IMR-90 (cell line): Measurements from ENCODE around the gene FMN1. TPM values are rescaled to one million over a fixed set of nuclear protein-coding genes. Genes with fewer than 3 reads are reported as not detected.
A peak's percentile ranks its signal among the peaks of the same experiment; 100 is the strongest.

Source experiments
- ATAC-seq: fragments of 200-7000 bp; cut with Tn5 transposase; 2 replicates; pipeline ENCODE4 v1.9.1; 2020; ENCODE audit warnings: low read depth, mild to moderate bottlenecking, moderate library complexity
- BruUV-seq: library from RNA; stranded (reverse); fragments of 400-500 nt; replicated peaks from 2 replicates; lab custom pipeline; 2021; lab: Mats Ljungman, UMichigan
- CTCF ChIA-PET: fragments of 300-600 bp; formaldehyde crosslinking; extraction: SDS; loops from one replicate; lab custom pipeline; 2021; ENCODE audit warnings: antibody characterized with exemption; lab: Yijun Ruan, JAX
- POLR2A ChIA-PET: fragments of 300-600 bp; sonication (Branson Sonifier 250); formaldehyde crosslinking; loops from one replicate; lab custom pipeline; 2022; ENCODE audit warnings: antibody characterized with exemption; ENCODE audit not compliant: unreplicated experiment; lab: Charles Lee
- DNase-seq: peaks from one replicate; pipeline ENCODE4 v3.0.0; 2013
- H2AFZ ChIP-seq: replicated peaks from 2 replicates; pipeline ENCODE3; 2013; ENCODE audit warnings: low read length, mild to moderate bottlenecking; ENCODE audit not compliant: poor library complexity
- H2AK5ac ChIP-seq: 2 replicates; pipeline ENCODE4 v1.6.1; 2013; ENCODE audit warnings: low read depth, low read length, inconsistent platforms
- H2AK9ac ChIP-seq: replicated peaks from 2 replicates; pipeline ENCODE3; 2013; ENCODE audit warnings: mild to moderate bottlenecking, low read depth, low read length, moderate library complexity; ENCODE audit not compliant: poor library complexity
- H2BK120ac ChIP-seq: 2 replicates; pipeline ENCODE4 v1.6.1; 2013; ENCODE audit warnings: low read depth, low read length, inconsistent platforms
- H2BK15ac ChIP-seq: 3 replicates; pipeline ENCODE4 v1.6.1; 2013; ENCODE audit warnings: low read depth, low read length, inconsistent platforms
- H2BK20ac ChIP-seq: 2 replicates; pipeline ENCODE4 v1.6.1; 2013; ENCODE audit warnings: low read depth, mild to moderate bottlenecking, inconsistent platforms, low read length, moderate library complexity
- H2BK5ac ChIP-seq: 2 replicates; pipeline ENCODE4 v1.6.1; 2013; ENCODE audit warnings: mild to moderate bottlenecking, low read depth, low read length, inconsistent platforms; ENCODE audit not compliant: poor library complexity, severe bottlenecking
- H3K14ac ChIP-seq: replicated peaks from 2 replicates; pipeline ENCODE4 v1.6.1; 2013; ENCODE audit warnings: low read depth, low read length, inconsistent platforms
- H3K18ac ChIP-seq: 2 replicates; pipeline ENCODE4 v1.6.1; 2013; ENCODE audit warnings: low read depth, low read length, control low read depth
- H3K23ac ChIP-seq: 2 replicates; pipeline ENCODE4 v1.6.1; 2013; ENCODE audit warnings: low read depth, low read length, inconsistent platforms
- H3K27ac ChIP-seq: 2 replicates; pipeline ENCODE4 v1.5.1; 2013; ENCODE audit warnings: mild to moderate bottlenecking, control low read depth, low read length; ENCODE audit not compliant: insufficient read depth
- H3K27me3 ChIP-seq: 2 replicates; pipeline ENCODE4 v1.6.1; 2013; ENCODE audit warnings: low read length; ENCODE audit not compliant: control insufficient read depth, insufficient read depth
- H3K36me3 ChIP-seq: 2 replicates; pipeline ENCODE4 v1.6.1; 2013; ENCODE audit warnings: low read length, mixed read lengths; ENCODE audit not compliant: control insufficient read depth, insufficient read depth
- H3K4ac ChIP-seq: 2 replicates; pipeline ENCODE4 v1.6.1; 2013; ENCODE audit warnings: low read depth, low read length, inconsistent platforms
- H3K4me1 ChIP-seq: 2 replicates; pipeline ENCODE4 v1.6.1; 2013; ENCODE audit warnings: low read length, mixed read lengths; ENCODE audit not compliant: control insufficient read depth, insufficient read depth
- H3K4me2 ChIP-seq: 2 replicates; pipeline ENCODE4 v1.6.1; 2013; ENCODE audit warnings: low read depth, mild to moderate bottlenecking, control low read depth, low read length, moderate library complexity
- H3K4me3 ChIP-seq: 2 replicates; pipeline ENCODE4 v1.5.1; 2013; ENCODE audit warnings: low read depth, mild to moderate bottlenecking, control low read depth, low read length, moderate library complexity; ENCODE audit not compliant: insufficient read depth
- H3K56ac ChIP-seq: 2 replicates; pipeline ENCODE4 v1.6.1; 2013; ENCODE audit warnings: low read length, inconsistent platforms; ENCODE audit not compliant: insufficient read depth; ENCODE audit errors: extremely low read depth
- H3K79me1 ChIP-seq, 2 experiments: 2 replicates each; pipeline ENCODE4 v1.6.1; 2013; ENCODE audit warnings: low read length in 2 of 2, inconsistent platforms in 1 of 2, low read depth in 1 of 2
- H3K9ac ChIP-seq: 2 replicates; pipeline ENCODE4 v1.6.1; 2013; ENCODE audit warnings: low read depth, low read length, control low read depth
- H3K9me1 ChIP-seq: 2 replicates; pipeline ENCODE4 v1.6.1; 2013; ENCODE audit warnings: low read length, inconsistent platforms; ENCODE audit not compliant: insufficient read depth
- H3K9me3 ChIP-seq: 2 replicates; pipeline ENCODE4 v1.6.1; 2013; ENCODE audit warnings: low read length; ENCODE audit not compliant: control insufficient read depth, insufficient read depth
- H4K20me1 ChIP-seq: 2 replicates; pipeline ENCODE4 v1.6.1; 2013; ENCODE audit warnings: low read length, inconsistent platforms; ENCODE audit not compliant: insufficient read depth
- H4K5ac ChIP-seq: 2 replicates; pipeline ENCODE4 v1.6.1; 2013; ENCODE audit warnings: mild to moderate bottlenecking, low read depth, low read length, control low read depth
- H4K8ac ChIP-seq, 2 experiments: 2 replicates each; pipeline ENCODE4 v1.6.1; 2013; ENCODE audit warnings: low read depth in 2 of 2, low read length in 2 of 2, control low read depth in 1 of 2, inconsistent platforms in 1 of 2
- H4K91ac ChIP-seq: 2 replicates; pipeline ENCODE4 v1.6.1; 2013; ENCODE audit warnings: low read depth, low read length, inconsistent platforms; ENCODE audit not compliant: insufficient read depth
- FOS ChIP-seq: fragments of 150-350 bp; IDR thresholded peaks from 2 replicates; pipeline ENCODE4 v1.6.1; 2016; ENCODE audit warnings: low read depth, low read length
- MAFK ChIP-seq: IDR thresholded peaks from 2 replicates; pipeline ENCODE4 v1.6.1; 2012; ENCODE audit warnings: low read depth, low read length, improper control_type of control experiment
- MXI1 ChIP-seq: IDR thresholded peaks from 2 replicates; pipeline ENCODE4 v1.6.1; 2012; ENCODE audit warnings: low read depth, mild to moderate bottlenecking, low read length, moderate library complexity, borderline replicate concordance
- NFE2L2 ChIP-seq: fragments of 150-350 bp; IDR thresholded peaks from 2 replicates; pipeline ENCODE4 v1.6.1; 2016; ENCODE audit warnings: low read depth, mild to moderate bottlenecking, low read length
- POLR2A ChIP-seq: IDR thresholded peaks from 2 replicates; pipeline ENCODE4 v1.6.1; 2012; ENCODE audit warnings: mild to moderate bottlenecking, low read depth, low read length
- RCOR1 ChIP-seq: IDR thresholded peaks from 2 replicates; pipeline ENCODE4 v1.6.1; 2012; ENCODE audit warnings: mild to moderate bottlenecking, low read length, improper control_type of control experiment; ENCODE audit not compliant: insufficient replicate concordance
- SMC3 ChIP-seq: fragments of 150-350 bp; IDR thresholded peaks from 2 replicates; pipeline ENCODE4 v1.6.1; 2016; ENCODE audit warnings: low read depth, mild to moderate bottlenecking, antibody characterized with exemption, low read length, moderate library complexity
- WGBS, 2 experiments: methylation state at CpG; one replicate each; pipeline versions ENCODE4 v1.1.5 to v1.1.7; 2013; ENCODE audit warnings: missing lambda C conversion rate in 2 of 2; ENCODE audit not compliant: insufficient read length in 1 of 2; ENCODE audit errors: extremely low coverage in 2 of 2; 5-methylcytosine and 5-hydroxymethylcytosine counted together
- dilution Hi-C: fragments of 300-500 bp; cut with HindIII; formaldehyde crosslinking; loops from one replicate; pipeline ENCODE4 v1.14.3; 2018; ENCODE audit warnings: low sequenced_read_pairs; ENCODE audit not compliant: unreplicated experiment
- in situ Hi-C: fragments of 300-500 bp; cut with MboI; formaldehyde crosslinking; loops from 3 replicates; pipeline ENCODE4 v1.14.3; 2019; ENCODE audit warnings: low sequenced_read_pairs, inconsistent platforms, mixed read lengths
- intact Hi-C: fragments of 100-400 bp; cut with micrococcal nuclease; formaldehyde crosslinking; loops from 2 replicates; pipeline ENCODE4 v1.10.0; 2022
- polyA plus RNA-seq, 3 experiments: library from polyadenylated mRNA; depleted of rRNA; stranded (reverse); fragments of >200 nt; gene quantifications; 2 replicates each; pipeline ENCODE4 v1.2.3, GENCODE V29; 2012; ENCODE audit warnings: low replicate concordance in 1 of 3
- total RNA-seq: library from RNA; depleted of rRNA; stranded (reverse); fragments of >200 nt; gene quantifications from 2 replicates; pipeline ENCODE4 v1.2.3, GENCODE V29; 2012
- TF ChIP-seq, protein P1 (sequence below): fragments of 150-350 bp; IDR thresholded peaks from 2 replicates; pipeline ENCODE4 v1.6.1; 2016; ENCODE audit warnings: low read depth, mild to moderate bottlenecking, low read length, moderate library complexity, borderline replicate concordance
- TF ChIP-seq, protein P2 (sequence below): conservative IDR thresholded peaks from 2 replicates; pipeline ENCODE4 v1.5.1; 2012; ENCODE audit warnings: mild to moderate bottlenecking, low read depth, low read length, improper control_type of control experiment

FMN1 gene
- total and polyA plus RNA-seq, 2 of the 4 experiments (the other 2 are of a cell fraction), result 7.3 to 17.6 TPM

DNA sequence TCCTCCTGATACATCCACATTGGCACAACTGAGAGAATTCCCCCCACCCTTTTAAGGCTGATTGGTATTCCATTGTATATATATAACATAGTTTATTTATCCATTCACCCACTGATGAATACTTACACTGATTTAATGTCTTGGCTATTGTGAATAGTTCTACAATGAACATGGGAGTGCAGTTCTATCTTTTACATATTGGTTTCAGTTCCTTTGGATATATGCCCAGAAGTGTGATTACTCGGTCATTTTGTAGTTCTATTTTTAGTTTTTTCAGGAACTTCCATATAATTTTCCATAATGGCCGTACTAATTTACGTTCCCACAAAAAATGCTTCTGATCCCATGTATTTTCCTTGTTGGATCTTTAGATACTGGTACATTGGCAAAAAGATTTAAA is 135.3 kb downstream of the FMN1 start:
- in situ Hi-C loops, result loop anchor here (25.0 kb wide), 1 partner anchor 628 kb away; no protein-coding TSS in a partner anchor
- DNase-seq, result peak; percentile 80
- Histone ChIP-seq H3K4me1 (peaks cover 4% of the 10 kb centered on the region), H3K56ac (no peak overlapping the region), H2BK5ac (peak overlapping the region; percentile 44), H3K9me1 (no peaks in the 10 kb centered on the region; the same call in 1 of the 2 replicates), H4K8ac (no peak overlapping the region), H3K4me2 (peak overlapping the region; percentile 56; the same call in 1 of the 2 replicates), H2AK5ac (no peak overlapping the region), H3K14ac (no peak overlapping the region), H4K5ac (no peak overlapping the region), H3K27me3 (no peaks in the 10 kb centered on the region), H2BK15ac (no peak overlapping the region), H3K4me3 (no peak overlapping the region), H4K91ac (no peak overlapping the region), H3K4ac (no peak overlapping the region), H3K23ac (no peak overlapping the region), H3K36me3 (no peaks in the 10 kb centered on the region; the same call in 1 of the 2 replicates), H2AFZ (no peak overlapping the region), H3K18ac (peak overlapping the region; percentile 29), H2BK120ac (no peak overlapping the region), H3K9ac (no peak overlapping the region), H2BK20ac (no peak overlapping the region), H3K27ac (no peak overlapping the region), H3K79me1 (peaks cover 18 to 57% of the 10 kb centered on the region in 2 experiments), H2AK9ac (no peak overlapping the region), H3K9me3 (no peaks in the 10 kb centered on the region), H4K20me1 (peaks cover 52% of the 10 kb centered on the region; the same call in 1 of the 2 replicates)
- intact Hi-C loops, result no loop called here
- ChIA-PET CTCF (interaction anchor here (1.3 kb wide), 1 partner anchor 73 kb away, joined by 3 read pairs; no protein-coding TSS in a partner anchor), POLR2A (no interaction called here)
- TF ChIP-seq, protein P1, sequence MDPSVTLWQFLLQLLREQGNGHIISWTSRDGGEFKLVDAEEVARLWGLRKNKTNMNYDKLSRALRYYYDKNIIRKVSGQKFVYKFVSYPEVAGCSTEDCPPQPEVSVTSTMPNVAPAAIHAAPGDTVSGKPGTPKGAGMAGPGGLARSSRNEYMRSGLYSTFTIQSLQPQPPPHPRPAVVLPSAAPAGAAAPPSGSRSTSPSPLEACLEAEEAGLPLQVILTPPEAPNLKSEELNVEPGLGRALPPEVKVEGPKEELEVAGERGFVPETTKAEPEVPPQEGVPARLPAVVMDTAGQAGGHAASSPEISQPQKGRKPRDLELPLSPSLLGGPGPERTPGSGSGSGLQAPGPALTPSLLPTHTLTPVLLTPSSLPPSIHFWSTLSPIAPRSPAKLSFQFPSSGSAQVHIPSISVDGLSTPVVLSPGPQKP, result no peak
- TF ChIP-seq SMC3, result no peak
- TF ChIP-seq NFE2L2, result no peak
- no peak for TF ChIP-seq MAFK
- TF ChIP-seq FOS, result no peak
- no peak for TF ChIP-seq MXI1
- TF ChIP-seq RCOR1, result no peak
- no peak for TF ChIP-seq POLR2A
- TF ChIP-seq, protein P2, sequence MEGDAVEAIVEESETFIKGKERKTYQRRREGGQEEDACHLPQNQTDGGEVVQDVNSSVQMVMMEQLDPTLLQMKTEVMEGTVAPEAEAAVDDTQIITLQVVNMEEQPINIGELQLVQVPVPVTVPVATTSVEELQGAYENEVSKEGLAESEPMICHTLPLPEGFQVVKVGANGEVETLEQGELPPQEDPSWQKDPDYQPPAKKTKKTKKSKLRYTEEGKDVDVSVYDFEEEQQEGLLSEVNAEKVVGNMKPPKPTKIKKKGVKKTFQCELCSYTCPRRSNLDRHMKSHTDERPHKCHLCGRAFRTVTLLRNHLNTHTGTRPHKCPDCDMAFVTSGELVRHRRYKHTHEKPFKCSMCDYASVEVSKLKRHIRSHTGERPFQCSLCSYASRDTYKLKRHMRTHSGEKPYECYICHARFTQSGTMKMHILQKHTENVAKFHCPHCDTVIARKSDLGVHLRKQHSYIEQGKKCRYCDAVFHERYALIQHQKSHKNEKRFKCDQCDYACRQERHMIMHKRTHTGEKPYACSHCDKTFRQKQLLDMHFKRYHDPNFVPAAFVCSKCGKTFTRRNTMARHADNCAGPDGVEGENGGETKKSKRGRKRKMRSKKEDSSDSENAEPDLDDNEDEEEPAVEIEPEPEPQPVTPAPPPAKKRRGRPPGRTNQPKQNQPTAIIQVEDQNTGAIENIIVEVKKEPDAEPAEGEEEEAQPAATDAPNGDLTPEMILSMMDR, result no peak
- dilution Hi-C loops, result no loop called here
- no TSS peak for BruUV-seq
- no CpG with 5 or more reads among the region's 3 CpGs for whole genome bisulfite sequencing, 2 experiments
- ATAC-seq, result peak; percentile 61
